Measurements from ENCODE around the gene CLEC4C. TPM values are rescaled to one million over a fixed set of nuclear protein-coding genes. Genes with fewer than 3 reads are reported as not detected.

The CLEC4C gene
- total RNA-seq, 4 donors from 2014 or later = not detected

GRCh38 chr12:7748852-7749251 is 1.7 kb upstream of the CLEC4C start:
- TF ChIP-seq CTCF (IDR thresholded peaks at IDR 0.05; ENCODE audit: low read depth) = no peak

- TF ChIP-seq CTCF (IDR thresholded peaks at IDR 0.05; ENCODE audit: low read depth) = no peak
Measured at GRCh38 chr12:7732993-7733392, 14.2 kb downstream of the CLEC4C start.

GRCh38 chr12:7731486-7731885 is 15.7 kb downstream of the CLEC4C start:
- TF ChIP-seq CTCF (IDR thresholded peaks at IDR 0.05; ENCODE audit: low read depth) = no peak

GRCh38 chr12:7729746-7730145 is 17.4 kb downstream of the CLEC4C start:
- TF ChIP-seq CTCF (IDR thresholded peaks at IDR 0.05; ENCODE audit: low read depth) = no peak

GRCh38 chr12:7723926-7724325 is 23.2 kb downstream of the CLEC4C start:
- no peak for TF ChIP-seq CTCF (IDR thresholded peaks at IDR 0.05; ENCODE audit: low read depth)

- no peak for TF ChIP-seq CTCF (IDR thresholded peaks at IDR 0.05; ENCODE audit: low read depth)
Measured at GRCh38 chr12:7719946-7720730, 27.0 kb downstream of the CLEC4C start.

- TF ChIP-seq CTCF (IDR thresholded peaks at IDR 0.05; ENCODE audit: low read depth) = no peak
Measured at GRCh38 chr12:7716381-7716780, 30.8 kb downstream of the CLEC4C start.

All from subcutaneous adipose tissue (tissue), 4 donors.